EH (cell line): ENCODE results near the gene HIGD1B.
A peak's percentile ranks its signal among the peaks of the same experiment; 100 is the strongest.

Experiments
- DNase-seq: peaks from one replicate; pipeline ENCODE4 v3.0.0-alpha.2; 2015; ENCODE audit warnings: low read depth

The HIGD1B gene

DNA sequence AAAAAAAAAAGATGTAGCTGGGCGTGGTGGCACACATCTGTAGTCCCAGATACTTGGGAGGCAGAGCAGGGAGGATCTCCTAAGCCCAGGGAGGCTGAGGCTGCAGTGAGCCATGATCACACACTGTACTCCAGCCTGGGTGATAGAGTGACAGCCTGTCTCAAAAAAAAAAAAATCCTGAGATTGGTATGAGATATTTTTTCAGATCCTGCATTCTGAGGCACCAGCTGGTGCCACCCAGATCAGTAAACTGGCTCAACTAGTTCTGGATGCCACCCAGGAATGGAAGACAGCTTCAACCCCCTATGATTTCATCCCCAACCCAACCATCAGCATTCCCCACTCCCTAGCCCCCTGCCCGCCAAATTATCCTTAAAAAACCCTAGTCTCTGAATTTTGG lies 10.5 kb upstream of the HIGD1B start:
- no peak for DNase-seq

DNA sequence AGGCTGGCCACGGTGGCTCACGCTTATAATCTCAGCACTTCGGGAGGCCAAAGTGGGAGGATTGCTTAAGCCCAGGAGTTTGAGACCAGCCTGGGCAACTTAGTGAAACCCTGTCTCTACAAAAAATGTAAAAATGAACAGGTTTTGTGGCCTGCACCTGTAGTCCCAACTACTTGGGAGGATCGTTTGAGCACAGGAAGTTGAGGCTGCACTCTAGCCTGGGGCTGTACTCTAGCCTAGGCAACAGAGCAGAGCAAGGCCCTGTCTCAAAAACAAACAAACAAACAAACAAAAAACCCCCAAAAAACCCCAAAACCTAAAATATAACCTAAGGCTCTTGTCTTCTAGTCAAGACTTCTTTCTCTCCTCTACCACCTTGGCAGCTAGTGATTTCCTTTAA lies 7.4 kb upstream of the HIGD1B start:
- no peak for DNase-seq

DNA sequence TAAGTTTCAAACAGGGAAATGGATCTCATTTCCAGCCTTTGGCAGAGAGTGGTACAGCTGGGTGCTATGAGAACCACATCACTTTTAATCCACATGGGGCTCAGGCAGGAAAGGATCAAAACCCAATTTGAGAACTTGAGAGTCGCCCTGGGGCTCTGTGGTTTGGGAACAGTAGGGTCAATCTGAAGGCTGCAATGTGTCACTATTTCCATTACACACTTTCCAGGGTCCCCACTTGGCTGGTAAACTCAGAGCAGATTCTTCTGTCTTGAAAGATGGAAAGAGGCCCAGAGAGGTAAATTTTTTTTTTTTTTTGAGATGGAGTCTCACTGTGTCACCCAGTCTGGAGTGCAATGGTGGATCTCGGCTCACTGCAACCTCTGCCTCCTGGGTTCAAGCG lies 6.7 kb upstream of the HIGD1B start:
- peak; percentile 75 for DNase-seq

DNA sequence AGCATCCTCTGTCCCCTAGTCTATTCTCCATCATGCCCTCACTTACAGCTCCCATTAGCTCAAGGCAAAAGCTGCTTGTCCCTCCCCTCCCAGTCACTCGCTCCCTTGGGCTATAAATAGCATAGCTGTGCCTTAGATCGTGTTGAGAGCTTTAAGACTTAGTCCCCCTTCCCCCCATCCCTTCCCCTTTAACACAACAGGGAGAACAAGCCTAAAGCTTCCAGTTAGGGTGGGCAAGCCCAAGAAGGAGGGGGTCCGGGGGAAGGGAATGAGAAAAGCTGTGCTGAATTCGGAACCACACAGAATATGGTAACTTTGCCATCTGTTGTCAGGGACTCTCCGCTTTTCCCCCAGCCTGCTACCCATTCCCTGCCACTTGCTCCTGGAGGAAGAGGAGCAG lies 4.9 kb upstream of the HIGD1B start:
- peak; percentile 70 for DNase-seq

DNA sequence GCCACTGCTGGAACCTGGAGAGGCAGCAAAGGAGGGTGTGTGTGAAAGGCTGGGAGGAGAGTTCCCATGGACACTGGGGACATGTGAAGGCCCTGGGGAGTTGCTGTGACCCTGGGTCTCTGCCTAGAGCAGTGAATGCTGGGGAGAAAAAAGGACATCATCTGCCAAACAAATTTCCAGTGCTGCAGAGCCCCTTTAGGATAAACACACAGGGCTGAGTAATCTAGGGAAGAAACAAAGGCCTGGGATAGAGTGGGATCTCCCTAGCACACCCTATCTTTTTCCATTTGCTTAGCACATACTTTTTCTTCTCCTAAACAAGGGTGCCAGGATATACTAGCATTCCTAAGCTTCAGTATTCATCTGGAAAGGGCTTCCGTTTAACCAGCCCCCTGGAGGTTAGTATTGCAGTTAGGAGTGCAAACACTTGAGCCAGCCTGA lies 3.3 kb upstream of the HIGD1B start:
- peak; percentile 69 for DNase-seq

DNA sequence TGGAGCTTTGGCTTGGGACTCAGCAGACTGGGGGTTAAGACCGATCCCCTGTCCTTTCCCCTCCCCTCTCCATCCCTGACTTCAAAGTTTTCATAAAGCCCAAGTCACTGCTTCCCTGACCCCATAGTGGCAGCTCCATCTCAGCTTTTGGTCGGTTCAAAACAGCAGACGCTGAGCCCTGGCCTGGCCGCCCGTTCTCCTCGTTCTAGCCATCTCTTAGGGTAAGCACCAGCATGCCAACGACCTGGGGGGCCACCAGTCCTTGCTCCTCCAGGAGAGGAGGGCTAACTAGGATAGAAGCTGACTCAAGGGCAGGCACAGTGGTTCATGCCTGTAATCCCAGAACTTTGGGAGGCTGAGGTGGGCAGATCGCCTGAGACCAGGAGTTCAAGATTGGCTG lies 1.5 kb upstream of the HIGD1B start:
- no peak for DNase-seq

- DNase-seq: no peak
Measured at GRCh38 chr17:44848257-44848795, 643 bp downstream of the HIGD1B start.

DNA sequence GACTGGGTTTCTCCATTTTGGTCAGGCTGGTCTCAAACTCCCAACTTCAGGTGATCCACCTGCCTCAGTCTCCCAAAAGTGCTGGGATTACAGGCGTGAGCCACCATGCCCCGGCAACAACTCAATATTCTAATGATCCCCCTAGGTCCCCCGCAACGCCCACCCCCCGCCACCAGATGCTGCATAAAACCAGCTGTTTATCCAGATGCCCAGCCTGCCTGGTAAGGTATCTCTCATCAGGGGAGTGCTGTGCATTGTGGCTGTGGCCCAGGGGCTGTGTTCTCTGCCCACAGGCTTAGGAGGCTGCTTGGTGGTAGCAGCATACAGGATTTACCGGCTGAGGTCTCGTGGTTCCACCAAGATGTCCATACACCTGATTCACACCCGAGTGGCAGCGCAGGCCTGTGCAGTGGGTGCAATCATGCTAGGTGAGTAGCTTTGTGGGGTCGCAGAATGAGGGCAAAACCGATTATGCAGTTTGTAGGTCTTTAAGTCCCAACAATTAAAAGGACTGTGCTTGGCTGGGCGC lies 1.3 kb downstream of the HIGD1B start:
- no peak for DNase-seq

DNA sequence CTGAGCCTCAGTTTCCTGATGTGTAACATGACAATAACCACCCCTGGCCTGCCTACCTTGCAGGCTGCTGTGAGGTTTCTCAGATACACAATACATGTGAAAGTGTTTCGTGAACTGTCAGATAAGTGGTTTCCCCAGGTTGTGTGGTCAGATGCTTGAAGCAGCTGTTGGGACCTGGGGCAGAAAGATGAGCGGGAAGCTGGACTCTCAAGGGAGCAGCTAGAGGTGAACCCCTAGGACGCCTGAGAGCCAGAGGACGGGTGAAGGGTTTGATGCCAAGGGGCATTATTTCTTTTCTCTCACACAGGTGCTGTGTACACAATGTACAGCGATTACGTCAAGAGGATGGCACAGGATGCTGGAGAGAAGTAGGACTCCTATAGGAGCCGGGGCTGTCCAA lies 2.3 kb downstream of the HIGD1B start:
- DNase-seq: no peak

GRCh38 chr17:44850612-44851011 lies 2.9 kb downstream of the HIGD1B start:
- DNase-seq: no peak

DNA sequence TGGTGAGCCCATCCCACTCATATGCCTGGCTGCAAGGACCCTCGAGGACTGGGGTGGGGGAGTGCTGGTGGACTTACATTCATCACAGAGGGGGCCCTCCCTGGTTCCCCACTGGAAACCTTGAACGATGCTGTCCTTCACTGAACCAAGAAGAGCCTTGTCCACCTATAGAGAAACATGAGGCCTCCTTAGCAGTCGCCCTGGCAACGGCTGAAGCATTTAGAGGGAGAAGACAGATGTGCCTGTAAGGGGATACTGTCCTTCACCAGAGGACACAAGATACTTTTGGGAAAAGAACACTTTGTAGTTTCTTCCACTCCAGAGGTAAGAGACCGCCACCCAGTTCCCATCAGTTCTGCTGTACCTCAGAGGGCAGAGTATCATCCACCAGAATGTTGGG lies 6.5 kb downstream of the HIGD1B start:
- DNase-seq: no peak

GRCh38 chr17:44859701-44860100 lies 12.0 kb downstream of the HIGD1B start:
- DNase-seq: no peak

DNA sequence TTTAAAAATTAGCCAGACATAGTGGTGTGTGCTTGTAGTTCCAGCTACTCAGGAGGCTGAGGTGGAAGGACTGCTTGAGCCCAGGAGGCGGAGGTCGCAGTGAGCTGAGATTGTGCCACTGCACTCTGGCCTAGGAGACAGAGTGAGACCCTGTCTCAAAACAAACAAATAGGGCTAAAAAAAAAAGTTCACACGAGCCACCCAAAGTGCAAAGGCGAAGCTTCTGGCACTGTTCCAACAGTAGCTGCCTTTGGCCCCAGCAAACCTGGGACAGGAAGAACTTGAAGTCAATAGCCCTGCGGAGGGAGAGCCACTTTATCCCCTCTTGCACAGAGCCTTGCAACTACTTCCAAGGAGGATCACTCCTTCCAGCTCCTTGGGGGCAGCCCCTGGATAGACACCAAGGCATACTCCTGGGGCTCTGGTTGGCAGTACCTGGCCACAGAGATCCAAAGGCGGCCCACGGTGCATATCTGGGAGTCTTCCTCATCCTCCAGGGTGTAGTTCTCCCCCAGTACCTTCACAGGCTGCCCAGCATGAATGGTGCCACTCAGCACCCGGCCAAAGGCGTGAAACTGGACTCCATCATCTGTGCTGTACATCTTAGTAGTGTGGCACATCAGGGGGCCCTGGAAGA lies 14.7 kb downstream of the HIGD1B start:
- no peak for DNase-seq

- DNase-seq: no peak
Measured at GRCh38 chr17:44863061-44863918, 15.6 kb downstream of the HIGD1B start.

DNA sequence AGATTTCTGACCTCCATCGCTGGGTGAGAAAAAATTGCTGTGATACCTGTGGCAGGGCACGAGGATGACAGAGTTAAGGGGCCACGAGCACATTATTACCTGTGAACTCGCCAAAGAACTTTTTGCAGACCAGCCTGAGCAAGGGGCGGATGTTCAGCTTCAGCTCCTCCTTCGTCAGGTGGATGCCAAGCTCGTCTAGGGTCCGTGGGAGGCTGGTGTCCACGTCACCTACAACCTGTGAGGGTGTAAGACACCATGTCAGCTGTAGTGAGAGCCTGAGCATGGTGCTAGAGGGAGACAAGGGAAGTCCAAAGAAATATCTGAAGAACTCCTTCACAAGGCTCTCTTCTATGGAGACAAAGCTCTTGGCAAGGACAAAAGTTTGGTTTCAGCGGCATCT lies 17.1 kb downstream of the HIGD1B start:
- no peak for DNase-seq

GRCh38 chr17:44865231-44865660 lies 17.6 kb downstream of the HIGD1B start:
- DNase-seq: peak; percentile 81

GRCh38 chr17:44865931-44866330 lies 18.2 kb downstream of the HIGD1B start:
- DNase-seq: peak; percentile 89

DNA sequence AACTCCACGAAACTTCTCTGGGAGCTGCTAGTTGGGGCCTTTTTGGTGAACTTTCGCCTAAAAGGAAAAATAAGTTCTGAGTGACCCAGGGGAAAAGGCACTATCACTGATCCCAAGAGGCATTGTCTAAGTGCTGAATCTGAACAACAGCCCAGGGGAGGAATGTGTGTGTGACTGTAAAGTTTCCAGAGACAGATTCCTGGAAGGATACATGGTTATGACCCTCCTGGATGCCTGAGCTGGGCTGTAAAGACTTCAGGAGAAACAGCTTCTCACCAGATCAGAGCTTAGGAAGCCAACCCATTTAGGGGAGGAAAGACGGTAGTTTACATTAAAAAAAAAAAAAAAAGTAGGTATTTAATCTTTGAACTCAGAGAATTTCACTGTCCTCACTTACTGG lies 20.2 kb downstream of the HIGD1B start:
- peak; percentile 65 for DNase-seq

- no peak for DNase-seq
Measured at GRCh38 chr17:44871556-44871955, 23.9 kb downstream of the HIGD1B start.

GRCh38 chr17:44872131-44872768 lies 24.6 kb downstream of the HIGD1B start:
- no peak for DNase-seq

DNA sequence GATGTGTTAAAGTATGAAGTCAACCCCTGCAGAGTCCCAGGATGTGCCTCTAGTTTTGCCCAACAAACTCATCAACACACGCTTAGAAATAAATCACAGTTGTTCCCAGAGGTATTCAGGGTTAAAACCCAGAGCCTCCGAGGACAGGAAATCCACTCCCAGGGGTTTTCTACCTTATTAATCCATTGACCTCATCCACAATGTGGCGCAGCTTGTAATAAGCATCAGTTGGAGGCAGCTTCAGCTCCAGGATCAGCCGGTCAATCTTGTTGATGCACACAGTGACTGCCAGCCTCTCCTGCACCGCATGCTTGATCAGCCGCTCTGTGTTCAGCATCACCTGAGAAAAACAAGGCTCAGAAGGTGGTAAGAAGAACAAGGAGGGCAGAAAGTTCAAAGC lies 28.1 kb downstream of the HIGD1B start:
- DNase-seq: no peak

GRCh38 chr17:44877121-44877520 lies 29.4 kb downstream of the HIGD1B start:
- DNase-seq: no peak
